ENCODE results near the gene ARHGAP1.

GRCh38 chr11:46686886-46687795, 13.3 kb downstream of the ARHGAP1 start:
- TF ChIP-seq, protein P1, sequence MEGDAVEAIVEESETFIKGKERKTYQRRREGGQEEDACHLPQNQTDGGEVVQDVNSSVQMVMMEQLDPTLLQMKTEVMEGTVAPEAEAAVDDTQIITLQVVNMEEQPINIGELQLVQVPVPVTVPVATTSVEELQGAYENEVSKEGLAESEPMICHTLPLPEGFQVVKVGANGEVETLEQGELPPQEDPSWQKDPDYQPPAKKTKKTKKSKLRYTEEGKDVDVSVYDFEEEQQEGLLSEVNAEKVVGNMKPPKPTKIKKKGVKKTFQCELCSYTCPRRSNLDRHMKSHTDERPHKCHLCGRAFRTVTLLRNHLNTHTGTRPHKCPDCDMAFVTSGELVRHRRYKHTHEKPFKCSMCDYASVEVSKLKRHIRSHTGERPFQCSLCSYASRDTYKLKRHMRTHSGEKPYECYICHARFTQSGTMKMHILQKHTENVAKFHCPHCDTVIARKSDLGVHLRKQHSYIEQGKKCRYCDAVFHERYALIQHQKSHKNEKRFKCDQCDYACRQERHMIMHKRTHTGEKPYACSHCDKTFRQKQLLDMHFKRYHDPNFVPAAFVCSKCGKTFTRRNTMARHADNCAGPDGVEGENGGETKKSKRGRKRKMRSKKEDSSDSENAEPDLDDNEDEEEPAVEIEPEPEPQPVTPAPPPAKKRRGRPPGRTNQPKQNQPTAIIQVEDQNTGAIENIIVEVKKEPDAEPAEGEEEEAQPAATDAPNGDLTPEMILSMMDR (IDR thresholded peaks at IDR 0.05) = no peak
- TF ChIP-seq POLR2AphosphoS5 (IDR thresholded peaks at IDR 0.05) = peak; percentile 56
